NCI-H345 treated with DMSO at 0.1 percent for 48 hours (cell line): Measurements from ENCODE around the gene DTX3.
"Not testable (repeated sequence)": the region's sequence is repeated elsewhere in the genome, so short reads cannot be mapped to it uniquely, and the experiment has no call there.

Source experiments
- DNase-seq: peaks from one replicate; lab custom pipeline; 2025; ENCODE audit not compliant: unreplicated experiment; lab: John Stamatoyannopoulos, UW

Gene DTX3

DNA sequence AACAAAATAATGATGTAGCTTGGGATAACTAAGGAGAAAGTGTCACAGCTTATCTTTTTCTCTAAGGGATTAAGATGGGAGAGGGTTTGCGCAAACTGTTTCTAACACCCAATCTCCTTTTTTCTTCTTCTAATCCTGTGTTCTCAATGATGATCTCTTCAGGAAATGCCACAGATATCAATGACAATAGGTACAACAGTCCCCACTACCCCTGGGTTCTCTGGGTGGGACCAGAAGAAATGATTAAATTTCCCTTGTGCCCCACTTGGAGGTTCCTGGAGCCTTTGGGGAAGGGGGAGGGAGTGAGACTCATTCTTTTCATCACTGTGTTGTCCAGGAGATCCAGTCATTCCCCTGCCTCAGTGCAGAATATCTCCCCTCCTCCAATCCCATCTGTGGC lies 22.2 kb upstream of the DTX3 start:
- DNase-seq = no peak

- DNase-seq = peak; percentile 45
Measured at GRCh38 chr12:57583008-57583831, 21.4 kb upstream of the DTX3 start.

- no peak for DNase-seq
Measured at GRCh38 chr12:57584050-57584449, 20.6 kb upstream of the DTX3 start.

DNA sequence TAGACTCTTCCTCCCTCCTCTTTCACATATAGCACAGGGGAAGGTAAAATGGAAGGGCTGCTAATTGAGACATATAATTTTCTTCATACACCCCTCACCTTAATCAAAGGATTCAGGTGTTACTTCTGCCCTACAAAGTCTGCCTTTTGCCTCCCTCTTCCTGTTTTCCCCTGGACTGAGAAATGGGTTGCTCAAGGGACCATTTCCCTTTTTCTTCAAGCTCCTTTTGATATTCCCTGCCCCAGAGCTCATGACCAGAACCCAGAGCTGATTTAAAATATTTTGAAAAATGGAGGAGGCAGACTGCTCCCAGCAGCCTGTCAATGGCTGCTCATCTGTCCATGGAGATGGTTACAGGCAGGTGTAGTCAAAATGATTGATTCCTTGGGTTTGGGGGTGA lies 19.9 kb upstream of the DTX3 start:
- DNase-seq = no peak

- no peak for DNase-seq
Measured at GRCh38 chr12:57585156-57585555, 19.5 kb upstream of the DTX3 start.

- DNase-seq = no peak
Measured at GRCh38 chr12:57586128-57586527, 18.5 kb upstream of the DTX3 start.

DNA sequence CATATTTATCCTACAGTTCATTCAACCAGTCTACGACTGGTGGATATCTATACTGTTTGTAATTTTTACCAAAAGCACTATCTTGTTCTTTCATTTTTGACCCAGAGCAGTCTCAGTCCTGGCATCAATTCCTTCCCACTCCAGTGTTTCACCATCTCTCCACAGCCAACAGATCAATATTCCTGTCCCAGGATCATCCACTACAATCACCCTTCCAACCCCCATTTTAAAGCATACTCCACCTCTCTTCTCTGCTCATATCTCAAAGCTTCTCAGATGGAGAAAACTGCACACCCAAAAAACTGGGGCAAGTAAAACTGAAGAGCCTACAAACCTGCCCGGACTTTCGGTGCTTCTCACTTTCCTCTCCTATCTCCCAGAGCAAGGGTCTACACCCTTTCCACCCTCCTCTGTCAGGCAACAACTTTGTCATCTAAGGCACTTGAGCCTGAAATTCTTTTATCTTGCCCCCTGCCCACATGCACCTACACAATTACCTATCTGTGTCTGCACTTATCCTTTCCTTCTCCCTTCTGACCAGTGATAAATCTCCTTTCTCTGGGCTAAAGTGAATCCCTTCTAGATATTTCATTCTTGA lies 17.7 kb upstream of the DTX3 start:
- DNase-seq = no peak

- DNase-seq = not testable (repeated sequence)
Measured at GRCh38 chr12:57588951-57589610, 15.5 kb upstream of the DTX3 start.

GRCh38 chr12:57590479-57590863 lies 14.2 kb upstream of the DTX3 start:
- no peak for DNase-seq

- peak; percentile 72 for DNase-seq
Measured at GRCh38 chr12:57590864-57591781, 13.5 kb upstream of the DTX3 start, which contains the start of gene PIP4K2C. Gene PIP4K2C (plus strand): TSS chr12:57591192. CDS start chr12:57591290, 98 bp downstream.

GRCh38 chr12:57591782-57592325 lies 12.8 kb upstream of the DTX3 start:
- DNase-seq = no peak

DNA sequence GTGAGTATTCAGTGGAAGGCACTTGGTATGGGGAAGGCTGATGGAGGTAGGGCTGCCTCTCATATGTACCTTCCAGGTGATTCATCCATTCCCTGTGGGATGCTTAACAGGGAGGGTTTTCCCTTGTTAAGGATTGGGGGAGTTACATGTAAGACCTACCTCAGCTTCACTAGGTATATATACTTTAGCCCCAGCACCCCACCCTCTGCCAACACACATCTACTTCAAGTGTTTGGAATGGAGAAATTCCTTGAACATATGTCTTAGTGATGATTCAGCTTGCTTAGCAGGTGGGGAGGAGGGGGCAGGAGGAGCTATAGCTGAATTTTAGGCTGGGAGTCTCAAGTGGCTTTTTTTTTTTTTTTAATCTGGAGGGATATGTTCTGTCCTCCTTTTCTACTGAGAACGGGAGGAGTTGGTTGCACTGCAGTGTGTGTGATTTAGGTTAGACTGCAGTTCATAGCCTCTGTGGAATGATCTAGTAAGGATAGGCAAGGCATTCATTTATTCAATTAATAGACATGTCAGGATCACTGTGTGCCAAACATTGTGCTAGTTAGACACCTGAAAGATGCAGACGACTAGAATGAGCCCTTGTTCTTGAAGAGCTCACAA lies 12.0 kb upstream of the DTX3 start:
- no peak for DNase-seq

DNA sequence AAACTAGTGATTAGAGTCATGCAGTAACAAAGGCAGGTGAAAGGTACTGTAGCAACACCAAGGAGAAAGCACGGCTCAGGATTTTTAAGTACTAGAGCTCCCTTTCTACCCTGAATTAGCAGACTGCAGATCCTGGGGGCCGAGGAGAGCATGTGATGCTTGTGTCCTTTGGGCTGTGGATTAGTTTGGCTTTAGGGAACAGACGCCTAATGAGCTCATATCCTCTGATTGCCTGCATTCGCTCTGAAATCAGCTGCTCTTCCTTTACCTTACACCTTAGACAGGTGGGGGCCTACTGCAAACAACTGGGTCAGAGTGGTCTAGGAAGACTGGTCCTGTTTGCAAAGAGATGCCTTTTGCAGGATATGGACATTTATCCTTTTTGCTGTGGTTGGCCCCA lies 11.4 kb upstream of the DTX3 start:
- DNase-seq = no peak

DNA sequence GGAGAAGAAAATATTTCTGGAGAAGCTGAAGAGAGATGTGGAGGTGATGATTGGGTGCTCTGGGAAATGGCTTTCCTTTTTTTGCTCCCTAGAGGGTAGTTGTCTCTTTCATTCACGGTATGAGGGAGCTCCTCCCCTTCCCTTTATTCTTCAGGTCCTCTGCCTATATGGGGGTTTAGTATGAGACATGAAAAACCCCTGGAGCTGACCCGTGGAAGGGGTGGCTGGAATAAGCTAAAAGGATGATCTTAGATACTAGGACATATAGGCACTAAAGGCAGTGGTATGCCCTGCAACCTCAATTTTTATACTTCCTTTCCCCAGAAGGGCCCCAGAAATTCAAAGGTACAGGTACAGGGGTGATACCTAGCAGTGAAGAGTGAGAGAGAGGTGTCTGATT lies 4.2 kb upstream of the DTX3 start:
- no peak for DNase-seq

- no peak for DNase-seq
Measured at GRCh38 chr12:57602544-57602943, 2.1 kb upstream of the DTX3 start.

GRCh38 chr12:57603324-57603723 lies 1.3 kb upstream of the DTX3 start:
- DNase-seq = no peak

- DNase-seq = no peak
Measured at GRCh38 chr12:57603815-57604453, 690 bp upstream of the DTX3 start.

DNA sequence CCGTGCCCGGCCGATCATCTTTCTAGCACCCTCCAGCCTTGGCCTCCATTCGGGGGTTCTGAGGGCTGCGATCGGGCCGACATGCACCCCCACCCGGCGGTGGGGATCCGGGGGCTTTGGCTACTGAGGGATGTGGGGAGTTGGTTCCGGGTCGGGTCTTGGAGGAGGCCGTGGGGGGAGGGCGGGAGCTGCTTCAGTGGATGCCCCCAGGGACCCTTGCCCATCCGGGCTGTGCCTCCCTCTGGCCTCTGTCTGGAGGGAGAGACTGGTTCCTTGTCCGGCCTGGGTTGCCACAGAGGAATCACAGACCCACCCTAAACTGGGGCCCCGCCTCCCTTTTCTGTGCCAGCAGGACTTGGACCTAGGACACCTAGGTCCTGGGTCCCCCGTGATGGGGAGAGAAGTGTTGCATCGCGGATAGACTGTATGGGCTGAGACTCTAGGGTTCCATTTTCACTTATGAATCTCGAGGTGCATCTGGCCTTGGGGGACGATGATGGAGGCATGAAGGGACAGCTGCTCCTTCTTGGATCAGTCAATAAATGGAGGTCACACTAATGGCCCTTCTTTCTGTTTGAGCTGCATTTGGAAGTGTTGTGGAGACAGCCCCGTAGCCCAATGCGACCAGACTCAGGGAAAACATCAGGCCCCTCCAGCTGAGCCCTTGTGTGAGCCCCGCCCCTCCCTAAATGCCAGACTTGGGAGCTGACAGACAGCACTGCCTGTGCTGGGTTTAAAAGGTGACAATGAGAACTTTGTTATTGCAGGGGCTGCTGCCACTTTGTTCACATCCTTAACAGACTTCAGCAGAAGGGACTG lies 577 bp downstream of the DTX3 start:
- DNase-seq = no peak

DNA sequence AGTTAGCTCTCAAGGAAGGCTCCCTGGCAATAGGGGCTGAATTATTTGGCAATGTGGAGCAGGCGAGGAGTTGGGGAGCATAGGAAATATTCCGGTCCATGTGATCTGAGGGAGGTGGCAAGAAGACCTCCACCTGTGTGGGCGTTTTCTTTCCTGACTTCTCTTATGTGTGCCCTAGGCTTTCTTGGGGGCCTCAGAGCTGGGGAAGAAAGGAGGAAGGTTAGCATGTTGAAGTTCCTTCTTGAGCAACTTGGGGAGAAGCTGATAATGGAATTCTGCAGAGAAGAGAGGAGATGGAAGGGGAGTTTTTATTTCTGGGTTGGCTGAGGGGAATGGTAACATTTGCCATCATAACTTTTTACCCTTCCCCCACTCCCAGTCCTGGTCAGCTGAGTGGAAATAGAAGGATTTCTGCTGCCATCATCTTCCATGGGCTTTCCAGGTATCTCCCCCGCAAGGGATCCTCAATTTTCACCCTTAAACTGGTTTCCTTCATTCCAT lies 1.2 kb downstream of the DTX3 start:
- DNase-seq = no peak
